Gastrocnemius medialis (tissue), 4 donors: Measurements from ENCODE around the gene ZCCHC14.

Experiments
- CTCF ChIP-seq, 5 experiments: fragments of 450-650 bp in 3 of 5; fragments of 200-600 bp in 2 of 5; sonication (generic) in 2 of 5; IDR thresholded peaks in 4 of 5; conservative IDR thresholded peaks in 1 of 5; 1 replicate in 4 of 5; 2 replicates in 1 of 5; pipeline ENCODE4 v1.5.1; 2016 to 2019; ENCODE audit warnings: antibody characterized with exemption in 5 of 5, mild to moderate bottlenecking in 3 of 5, moderate library complexity in 3 of 5
- POLR2A ChIP-seq, 2 donors: fragments of 450-650 bp; IDR thresholded peaks; one replicate each; pipeline ENCODE4 v1.6.1; 2017; ENCODE audit warnings: antibody characterized with exemption in 2 of 2, mild to moderate bottlenecking in 2 of 2, moderate library complexity in 2 of 2

DNA sequence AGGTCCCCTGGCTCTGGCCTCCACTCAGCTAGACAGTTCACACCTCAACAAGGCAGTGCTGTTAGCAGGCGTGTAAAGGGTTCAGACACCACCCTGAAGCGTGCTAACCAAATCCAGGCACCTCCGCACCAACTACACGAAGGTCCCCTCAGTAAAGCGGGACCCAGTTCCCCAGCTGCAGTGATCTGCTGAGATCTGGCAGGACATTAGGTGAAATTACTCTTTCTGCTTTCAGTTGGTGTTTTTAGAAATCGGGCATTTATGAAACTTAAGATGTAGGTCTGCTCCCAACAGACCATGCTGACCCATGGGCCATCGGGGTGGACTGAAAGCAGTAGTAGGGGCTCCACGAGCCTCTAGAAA is 136.4 kb downstream of the ZCCHC14 start:
- no peak for TF ChIP-seq CTCF (IDR thresholded peaks at IDR 0.05 in 4 of 5, conservative IDR thresholded peaks at IDR 0.05 in 1 of 5)
- no peak for TF ChIP-seq POLR2A (IDR thresholded peaks at IDR 0.05)
